Glutamatergic neuron (in vitro differentiated cells): ENCODE data around the gene PTPRM. TPM values are rescaled to one million over a fixed set of nuclear protein-coding genes. Genes with fewer than 3 reads are reported as not detected.

Source experiments
- DNase-seq: peaks from one replicate; pipeline ENCODE4 v3.0.0; 2022
- H3K27ac Mint-ChIP-seq: one replicate; pipeline ENCODE4 v1.8.0; 2020; ENCODE audit warnings: mild to moderate bottlenecking, mixed read lengths, inconsistent platforms; ENCODE audit not compliant: unreplicated experiment
- H3K27me3 Mint-ChIP-seq: one replicate; pipeline ENCODE4 v1.8.0; 2020; ENCODE audit warnings: mild to moderate bottlenecking, moderate library complexity, mixed read lengths, inconsistent platforms; ENCODE audit not compliant: unreplicated experiment
- H3K36me3 Mint-ChIP-seq: one replicate; pipeline ENCODE4 v1.8.0; 2020; ENCODE audit warnings: mild to moderate bottlenecking, mixed read lengths, inconsistent platforms; ENCODE audit not compliant: unreplicated experiment
- H3K4me1 Mint-ChIP-seq: one replicate; pipeline ENCODE4 v1.8.0; 2020; ENCODE audit warnings: mild to moderate bottlenecking, low read depth, mixed read lengths, inconsistent platforms; ENCODE audit not compliant: unreplicated experiment
- H3K4me3 Mint-ChIP-seq: one replicate; pipeline ENCODE4 v1.8.0; 2020; ENCODE audit warnings: mild to moderate bottlenecking, mixed read lengths, inconsistent platforms; ENCODE audit not compliant: unreplicated experiment
- H3K9me3 Mint-ChIP-seq: one replicate; pipeline ENCODE4 v1.8.0; 2020; ENCODE audit warnings: mild to moderate bottlenecking, moderate library complexity, mixed read lengths, inconsistent platforms; ENCODE audit not compliant: unreplicated experiment
- total RNA-seq: library from RNA; stranded (reverse); fragmentation: NEBNext Ultra II Directional; extraction: Animal tissue kit (Norgen Biotek cat#: 25700); gene quantifications from one replicate; pipeline ENCODE4 v1.2.1, GENCODE V29; 2021; ENCODE audit not compliant: unreplicated experiment
- TF ChIP-seq, protein P1 (sequence below): fragments of 200-600 bp; sonication (generic); IDR thresholded peaks from one replicate; pipeline ENCODE4 v1.5.0; 2021; ENCODE audit not compliant: partially characterized antibody, unreplicated experiment

PTPRM gene
- total RNA-seq, 1 donor from 2014 or later: 23.9 TPM

DNA sequence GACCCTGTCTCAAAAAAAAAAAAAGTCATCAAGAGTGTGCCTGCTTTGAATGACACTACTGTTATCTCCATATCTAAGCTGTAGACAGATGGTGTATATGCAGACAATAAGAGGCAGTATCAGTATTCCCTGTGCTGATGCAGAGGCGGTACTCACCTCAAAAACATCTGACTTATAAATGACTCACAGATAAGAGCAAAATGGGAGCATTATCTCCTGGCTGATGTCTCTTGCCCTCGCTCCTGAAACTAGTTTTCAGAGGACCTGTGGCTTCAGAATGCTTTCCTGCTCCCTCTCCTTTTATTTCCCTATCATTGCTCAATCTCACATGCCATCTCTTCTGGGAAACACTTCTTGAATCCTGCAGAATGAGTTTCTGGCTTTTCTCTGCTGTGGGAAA is 289.6 kb downstream of the PTPRM start:
- Mint-ChIP-seq H3K27ac (no peak overlapping the region), H3K4me3 (no peak overlapping the region), H3K4me1 (peaks cover 3% of the 10 kb centered on the region), H3K9me3 (peaks cover 5% of the 10 kb centered on the region), H3K36me3 (peaks cover 3% of the 10 kb centered on the region), H3K27me3 (peaks cover 1% of the 10 kb centered on the region)
- DNase-seq: no peak
- TF ChIP-seq, protein P1, sequence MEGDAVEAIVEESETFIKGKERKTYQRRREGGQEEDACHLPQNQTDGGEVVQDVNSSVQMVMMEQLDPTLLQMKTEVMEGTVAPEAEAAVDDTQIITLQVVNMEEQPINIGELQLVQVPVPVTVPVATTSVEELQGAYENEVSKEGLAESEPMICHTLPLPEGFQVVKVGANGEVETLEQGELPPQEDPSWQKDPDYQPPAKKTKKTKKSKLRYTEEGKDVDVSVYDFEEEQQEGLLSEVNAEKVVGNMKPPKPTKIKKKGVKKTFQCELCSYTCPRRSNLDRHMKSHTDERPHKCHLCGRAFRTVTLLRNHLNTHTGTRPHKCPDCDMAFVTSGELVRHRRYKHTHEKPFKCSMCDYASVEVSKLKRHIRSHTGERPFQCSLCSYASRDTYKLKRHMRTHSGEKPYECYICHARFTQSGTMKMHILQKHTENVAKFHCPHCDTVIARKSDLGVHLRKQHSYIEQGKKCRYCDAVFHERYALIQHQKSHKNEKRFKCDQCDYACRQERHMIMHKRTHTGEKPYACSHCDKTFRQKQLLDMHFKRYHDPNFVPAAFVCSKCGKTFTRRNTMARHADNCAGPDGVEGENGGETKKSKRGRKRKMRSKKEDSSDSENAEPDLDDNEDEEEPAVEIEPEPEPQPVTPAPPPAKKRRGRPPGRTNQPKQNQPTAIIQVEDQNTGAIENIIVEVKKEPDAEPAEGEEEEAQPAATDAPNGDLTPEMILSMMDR: no peak

DNA sequence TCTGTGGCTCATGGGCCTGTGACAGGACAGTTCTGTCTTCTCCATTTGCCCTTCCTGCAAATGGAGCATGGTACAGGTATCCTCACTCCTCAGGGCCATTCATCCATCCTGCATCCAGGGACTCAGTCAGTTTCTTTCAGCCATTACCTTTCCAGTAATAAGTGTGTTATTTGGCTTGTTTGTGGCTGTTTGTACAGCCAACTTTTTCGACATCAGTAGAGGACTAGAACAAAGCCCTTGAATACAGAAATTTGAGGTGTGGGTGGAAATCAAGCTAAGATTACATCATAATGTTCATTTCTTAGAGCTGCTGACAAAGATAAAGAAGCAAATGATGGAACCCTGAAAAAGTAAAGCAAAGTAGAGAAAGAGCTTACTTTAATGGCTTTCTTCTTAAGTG is 290.4 kb downstream of the PTPRM start:
- no peak for DNase-seq
- Mint-ChIP-seq H3K9me3 (peaks cover 2% of the 10 kb centered on the region), H3K36me3 (no peaks in the 10 kb centered on the region), H3K27me3 (peaks cover under 1% of the 10 kb centered on the region), H3K27ac (no peak overlapping the region), H3K4me3 (no peak overlapping the region), H3K4me1 (peaks cover 3% of the 10 kb centered on the region)
- TF ChIP-seq, protein P1: no peak

DNA sequence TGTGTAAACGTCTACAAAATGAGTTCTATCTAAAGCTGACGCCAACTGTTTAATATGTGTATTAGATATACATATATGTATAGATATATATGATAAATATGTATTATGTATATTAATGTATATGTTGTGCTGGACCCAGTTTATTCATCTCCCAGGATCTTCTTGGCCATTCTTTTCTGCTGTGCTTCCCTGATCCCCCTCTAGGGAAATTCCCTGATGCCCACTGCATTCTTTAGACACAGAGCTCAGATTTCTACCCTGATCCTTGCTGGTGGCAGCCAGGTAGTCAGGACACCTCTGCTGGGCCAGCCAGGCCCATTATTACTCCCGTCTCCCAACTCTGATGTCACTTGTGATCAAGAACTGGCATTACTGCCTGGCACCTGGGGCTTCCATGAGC is 292.0 kb downstream of the PTPRM start:
- peaks cover 3% of the 10 kb centered on the region for H3K4me1 Mint-ChIP-seq
- no peak overlapping the region for H3K27ac Mint-ChIP-seq
- no peaks in the 10 kb centered on the region for H3K27me3 Mint-ChIP-seq
- H3K4me3 Mint-ChIP-seq: no peak overlapping the region
- H3K36me3 Mint-ChIP-seq: no peaks in the 10 kb centered on the region
- peaks cover 2% of the 10 kb centered on the region for H3K9me3 Mint-ChIP-seq
- no peak for DNase-seq
- TF ChIP-seq, protein P1: no peak

DNA sequence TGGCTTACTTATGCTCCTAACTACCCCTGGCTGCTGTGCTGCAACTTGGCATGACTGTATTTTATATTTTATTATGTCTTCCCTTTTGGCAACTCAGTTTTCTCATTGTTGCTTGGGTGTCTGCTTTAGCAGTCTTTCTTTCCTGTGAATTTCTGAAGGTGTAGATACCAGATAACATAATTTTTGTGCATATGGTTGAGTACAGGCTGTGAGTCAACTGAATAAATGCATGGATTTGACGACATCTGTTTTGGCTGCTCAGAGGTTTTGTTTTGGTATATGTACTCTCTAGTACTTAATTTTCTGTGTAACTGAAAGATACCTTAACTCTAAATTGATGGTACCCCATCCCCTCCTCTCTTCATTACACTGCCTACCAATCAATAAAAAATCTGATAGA is 303.1 kb downstream of the PTPRM start:
- peaks cover 8% of the 10 kb centered on the region for H3K4me1 Mint-ChIP-seq
- no peak overlapping the region for H3K27ac Mint-ChIP-seq
- no peak for DNase-seq
- H3K9me3 Mint-ChIP-seq: peaks cover 6% of the 10 kb centered on the region
- H3K36me3 Mint-ChIP-seq: peaks cover 13% of the 10 kb centered on the region
- H3K4me3 Mint-ChIP-seq: no peak overlapping the region
- TF ChIP-seq, protein P1: no peak
- H3K27me3 Mint-ChIP-seq: peaks cover 3% of the 10 kb centered on the region

DNA sequence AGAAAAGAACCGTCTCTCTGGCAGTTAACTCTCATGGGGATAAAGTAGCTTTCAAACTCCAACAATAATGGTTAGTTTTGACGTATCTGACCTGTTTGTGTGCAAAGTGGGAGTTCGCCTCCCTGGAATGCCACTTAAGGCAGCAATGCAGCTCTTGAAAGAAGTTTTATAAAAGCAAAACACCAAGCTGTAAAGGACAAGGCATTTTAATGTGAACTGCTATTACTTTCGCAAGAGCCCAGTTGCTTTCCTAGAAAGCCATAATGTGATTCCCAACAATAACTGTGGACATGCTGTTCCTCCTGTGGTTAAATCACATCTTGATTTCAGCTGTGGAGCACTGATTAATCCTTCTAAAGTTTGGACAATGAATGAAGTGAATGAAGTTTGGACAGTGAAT is 303.7 kb downstream of the PTPRM start:
- Mint-ChIP-seq H3K36me3 (peaks cover 13% of the 10 kb centered on the region), H3K4me3 (no peak overlapping the region), H3K4me1 (peaks cover 8% of the 10 kb centered on the region), H3K9me3 (peaks cover 6% of the 10 kb centered on the region), H3K27ac (no peak overlapping the region), H3K27me3 (peaks cover 3% of the 10 kb centered on the region)
- TF ChIP-seq, protein P1: no peak
- DNase-seq: no peak
